ENCODE measurements around the gene MCC.

GRCh38 chr5:113405530-113405929, 82.7 kb downstream of the MCC start:
- TF ChIP-seq CTCF (IDR thresholded peaks at IDR 0.05; ENCODE audit: insufficient read depth, low read depth, low read length), result no peak
- TF ChIP-seq EZH2 (IDR thresholded peaks at IDR 0.05; ENCODE audit: insufficient read depth, low read length), result no peak
